GM21529 (cell line): ENCODE measurements around the gene AREG.

Source experiments
- ATAC-seq: cut with Tn5 transposase; IDR thresholded peaks from one replicate; pipeline ENCODE4 v1.9.1; 2021; ENCODE audit not compliant: unreplicated experiment

Gene AREG

GRCh38 chr4:74456849-74457395 is 12.0 kb downstream of the AREG start:
- no peak for ATAC-seq

GRCh38 chr4:74460833-74461232 is 15.9 kb downstream of the AREG start:
- ATAC-seq = no peak

DNA sequence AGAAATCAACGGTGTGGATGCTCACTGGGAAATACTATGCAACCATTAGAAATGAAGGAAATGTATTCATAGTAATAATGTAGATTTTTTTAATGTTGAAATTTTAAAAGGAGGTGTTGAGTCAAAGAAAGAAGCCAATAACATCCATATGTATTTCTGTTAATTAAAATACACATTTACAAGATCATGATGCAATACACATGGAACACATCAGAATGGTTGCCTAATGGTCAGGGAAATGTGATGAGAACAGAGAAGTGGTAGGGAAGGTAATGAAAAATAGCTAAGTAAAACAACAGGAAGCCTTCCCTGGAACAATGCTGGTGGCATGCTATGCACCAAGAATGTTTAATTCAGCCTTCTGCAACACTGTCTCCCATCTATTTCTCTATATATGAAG is 18.2 kb downstream of the AREG start:
- ATAC-seq = no peak

DNA sequence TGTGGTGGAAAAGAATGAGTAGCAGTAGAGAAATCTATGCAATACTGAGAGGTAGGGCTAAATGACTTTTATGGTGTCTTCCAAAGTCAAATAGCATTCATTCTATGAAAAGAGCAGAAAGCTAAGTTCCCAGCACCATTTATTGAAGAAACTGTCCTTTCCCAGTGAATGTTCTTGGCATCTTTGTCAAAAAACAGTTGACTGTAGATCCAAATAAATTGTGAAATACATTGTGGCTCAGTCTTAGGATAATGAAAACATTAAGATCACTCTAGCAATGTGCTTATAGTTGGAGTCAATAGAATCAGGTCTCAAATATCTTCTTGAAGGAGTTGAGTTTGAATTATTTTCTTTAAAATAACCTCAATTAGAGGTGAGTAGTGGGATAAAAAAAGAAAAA is 19.4 kb downstream of the AREG start:
- no peak for ATAC-seq

DNA sequence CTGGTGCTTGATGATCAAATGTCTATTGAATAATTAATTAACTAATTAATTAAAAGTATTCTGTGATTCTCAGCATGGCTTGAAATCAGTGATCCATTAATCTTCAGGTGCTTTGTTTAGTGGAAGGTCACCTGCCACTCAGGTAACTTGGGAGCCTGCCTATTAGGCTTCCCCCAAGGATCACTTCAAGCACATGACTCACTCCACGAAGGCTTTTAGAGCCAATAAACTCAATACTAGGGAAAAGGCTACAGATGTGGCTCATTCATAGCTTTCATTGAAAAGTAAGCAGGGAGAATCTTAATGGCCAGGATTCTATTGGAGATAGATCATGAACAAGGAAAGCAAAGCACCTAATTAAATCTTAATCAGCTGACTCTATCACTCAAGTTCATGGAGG is 21.3 kb downstream of the AREG start:
- ATAC-seq = no peak

- no peak for ATAC-seq
Observed at GRCh38 chr4:74471264-74471663, 26.3 kb downstream of the AREG start.

- ATAC-seq = no peak
Observed at GRCh38 chr4:74473155-74473811, 28.3 kb downstream of the AREG start.

DNA sequence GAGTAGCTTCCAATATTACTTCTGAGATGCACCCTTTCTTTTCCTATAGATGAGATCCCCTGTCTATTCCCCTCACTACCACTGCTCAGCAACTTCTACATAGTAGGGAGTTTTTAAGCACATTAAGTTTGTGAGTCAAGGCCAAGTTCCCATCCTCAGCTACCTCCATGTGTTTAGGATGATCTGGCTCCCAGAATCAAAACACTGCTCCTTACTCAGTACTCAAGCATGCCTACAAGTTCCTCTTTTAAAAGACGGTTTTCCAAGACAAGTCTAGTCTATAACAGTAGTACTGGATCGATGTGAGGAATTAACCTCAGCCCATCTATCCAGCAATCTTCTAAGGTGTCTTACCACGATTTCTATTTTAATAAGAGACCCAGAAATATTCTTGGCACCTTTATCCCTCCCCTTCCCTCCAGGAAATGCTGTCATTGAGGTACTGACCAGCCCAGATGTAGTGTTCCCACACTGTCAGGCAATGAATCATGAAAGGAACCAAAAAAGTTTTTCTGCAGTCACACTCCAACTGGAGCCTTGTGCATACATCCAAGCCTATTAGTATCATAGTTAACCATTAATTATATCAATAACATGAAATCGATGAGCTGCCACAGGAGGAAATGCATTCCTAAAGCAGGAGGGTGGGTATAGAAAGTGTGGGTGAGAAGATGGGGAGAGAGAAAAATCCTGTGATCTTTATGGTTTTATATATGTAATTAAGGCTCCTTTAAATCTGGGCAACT is 29.6 kb downstream of the AREG start:
- ATAC-seq = no peak

DNA sequence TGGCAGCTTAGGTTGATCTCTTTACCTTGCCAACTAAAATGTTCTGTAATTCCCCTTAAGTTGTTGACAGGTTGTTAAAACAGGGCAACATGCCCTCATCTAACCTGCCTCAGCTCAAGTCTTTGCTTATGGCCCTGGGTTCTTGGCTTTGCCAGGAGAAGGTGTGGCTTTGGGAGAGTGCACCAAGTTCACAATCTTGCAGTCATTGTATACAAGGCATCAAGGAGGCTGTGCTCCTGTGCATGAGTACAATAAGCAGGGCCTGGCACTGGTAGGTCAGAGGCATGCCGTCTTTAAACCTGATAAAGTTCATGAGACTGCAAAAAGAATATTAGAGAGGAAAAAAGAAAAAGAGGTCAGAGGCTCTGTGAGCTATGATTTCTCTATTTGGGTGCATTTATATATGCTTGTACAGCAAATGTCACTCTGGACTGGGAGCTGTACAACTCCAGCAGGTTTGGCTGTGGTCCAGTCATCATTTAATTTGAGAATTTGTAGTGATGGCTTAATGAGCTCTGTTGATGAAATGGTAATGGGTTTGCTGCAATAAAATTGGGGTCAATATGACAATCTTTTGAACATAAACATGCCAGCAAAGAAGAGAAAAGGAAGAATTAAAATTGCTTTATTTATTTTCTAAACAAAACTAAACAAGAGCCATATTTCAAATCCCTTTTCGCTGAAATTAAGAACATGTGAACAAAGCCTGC is 30.3 kb downstream of the AREG start:
- no peak for ATAC-seq

DNA sequence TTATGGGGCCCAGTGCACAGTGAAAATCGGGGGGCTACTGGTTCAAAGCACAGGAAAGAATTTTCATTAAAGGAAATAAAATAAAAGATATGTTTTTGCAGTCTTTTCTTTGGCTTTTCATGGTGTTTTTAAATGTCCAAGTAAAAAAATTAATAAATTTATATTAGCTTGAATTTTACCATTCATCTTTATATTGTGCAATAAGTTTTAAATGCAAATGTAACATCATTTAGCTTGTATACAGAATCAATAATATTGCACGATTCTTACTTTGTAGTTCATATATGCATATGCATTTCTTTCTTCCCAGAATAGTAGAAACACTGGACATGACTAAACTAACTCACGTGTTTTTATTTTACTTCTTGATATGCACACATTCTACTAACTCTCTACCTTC is 31.0 kb downstream of the AREG start:
- ATAC-seq = no peak

GRCh38 chr4:74479009-74479408 is 34.1 kb downstream of the AREG start:
- no peak for ATAC-seq

GRCh38 chr4:74480267-74480666 is 35.3 kb downstream of the AREG start:
- ATAC-seq = no peak

DNA sequence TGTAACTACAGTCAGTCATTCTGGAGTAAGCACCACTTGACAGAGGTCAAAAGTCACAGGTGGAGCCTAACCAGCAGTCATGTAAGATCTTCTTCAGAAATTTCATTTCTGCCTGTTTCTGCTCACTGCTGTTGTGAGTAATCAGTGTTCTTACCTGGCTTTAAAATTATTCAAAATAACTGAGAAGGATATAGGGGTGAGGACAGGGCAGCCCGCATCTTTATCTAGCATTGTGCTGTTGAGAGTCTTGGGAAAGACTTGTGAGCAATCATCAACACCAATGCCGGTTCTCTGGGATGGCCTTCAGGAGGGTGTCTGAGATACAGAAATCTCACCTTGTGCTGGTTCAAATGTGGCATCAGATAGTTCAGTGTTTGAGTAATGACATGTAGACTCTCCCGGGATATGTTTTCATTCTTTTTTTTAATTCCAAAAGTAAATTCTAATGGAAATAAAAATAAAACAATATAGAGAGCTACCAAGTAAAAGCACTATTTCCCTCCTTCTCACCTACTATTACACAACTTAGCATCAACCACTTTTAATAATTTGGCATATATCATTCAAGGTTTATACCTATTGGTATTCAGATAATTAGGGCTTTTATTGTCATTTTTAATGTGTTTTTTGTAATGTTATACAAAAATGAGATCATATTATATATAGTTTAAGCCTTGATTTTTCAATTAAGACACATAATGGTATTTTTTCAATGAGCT is 37.1 kb downstream of the AREG start:
- ATAC-seq = no peak

- no peak for ATAC-seq
Observed at GRCh38 chr4:74483226-74483911, 38.4 kb downstream of the AREG start.

DNA sequence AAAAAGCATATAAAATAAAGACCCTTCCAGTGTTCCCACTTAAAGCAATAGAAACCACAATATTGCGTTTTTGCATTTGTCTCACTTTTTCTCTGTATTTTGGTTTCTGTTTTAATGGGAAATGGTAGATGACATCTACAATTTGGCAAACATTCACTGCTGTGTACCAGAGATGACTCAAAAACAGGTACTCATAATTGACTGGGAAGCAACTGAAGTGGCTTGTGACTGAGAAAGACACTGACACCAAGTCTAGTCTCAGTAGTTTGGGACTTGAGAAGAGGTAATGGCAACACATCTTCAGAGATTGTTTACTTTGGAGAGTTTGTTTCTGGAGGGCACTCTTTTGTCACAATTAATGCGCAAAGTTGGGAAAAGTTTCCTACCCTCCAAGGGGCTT is 42.0 kb downstream of the AREG start:
- ATAC-seq = no peak

GRCh38 chr4:74487771-74488170 is 42.8 kb downstream of the AREG start:
- no peak for ATAC-seq

DNA sequence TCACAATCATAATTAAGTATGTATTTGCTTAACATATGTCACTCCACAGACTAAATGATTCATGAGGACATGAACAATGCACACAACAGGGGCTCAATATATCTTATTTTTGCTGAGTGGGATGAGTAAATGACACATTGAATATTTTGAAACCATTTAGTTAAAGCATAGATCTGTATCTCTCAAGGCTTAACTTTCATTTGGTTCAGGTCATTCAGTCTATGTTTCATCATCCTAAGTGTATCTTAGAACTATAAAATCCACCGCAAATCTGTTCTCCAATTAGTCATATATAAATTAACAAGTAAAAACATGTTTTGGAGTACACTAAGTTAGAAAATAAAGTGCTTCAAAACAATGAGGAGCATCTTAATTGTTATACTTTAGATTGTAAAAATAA is 45.8 kb downstream of the AREG start:
- ATAC-seq = no peak

DNA sequence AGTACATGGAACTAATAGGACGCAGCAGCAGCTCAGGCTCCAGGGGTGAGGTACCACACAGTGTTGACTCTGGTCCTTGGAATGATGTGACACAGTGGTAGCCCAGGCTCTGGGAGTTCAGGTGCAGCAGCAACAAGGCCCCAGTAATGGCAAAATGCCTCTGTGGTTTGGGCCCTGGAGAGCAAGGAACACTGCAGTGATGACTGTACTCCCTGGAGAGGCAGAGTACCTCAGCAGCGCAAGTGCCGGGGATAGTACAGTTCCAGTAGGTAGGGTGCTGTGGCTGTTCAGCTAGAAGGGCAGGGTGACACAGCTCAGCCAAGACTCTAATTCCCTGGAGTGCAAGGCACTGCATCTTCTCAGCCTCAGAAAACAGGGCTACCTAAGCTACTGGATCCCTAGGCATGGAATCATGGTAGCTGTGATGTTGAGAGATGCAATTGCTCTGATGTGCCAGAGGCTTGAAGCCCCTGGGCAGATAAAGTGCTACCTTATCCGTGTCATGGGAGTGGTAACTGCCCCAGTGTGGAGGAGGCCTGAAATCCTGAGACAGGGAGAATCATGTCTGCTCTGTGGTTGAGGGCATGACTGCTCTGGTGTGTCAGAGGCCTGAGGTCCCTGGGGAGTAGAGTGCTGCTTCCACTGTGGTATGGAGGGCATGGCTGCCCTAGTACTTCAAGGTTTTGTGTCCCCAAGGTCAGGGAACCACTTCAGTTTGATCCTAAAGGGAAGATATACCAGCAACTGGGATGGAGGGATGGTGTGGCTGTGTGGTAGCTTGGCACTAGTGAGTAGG is 55.2 kb downstream of the AREG start:
- no peak for ATAC-seq

DNA sequence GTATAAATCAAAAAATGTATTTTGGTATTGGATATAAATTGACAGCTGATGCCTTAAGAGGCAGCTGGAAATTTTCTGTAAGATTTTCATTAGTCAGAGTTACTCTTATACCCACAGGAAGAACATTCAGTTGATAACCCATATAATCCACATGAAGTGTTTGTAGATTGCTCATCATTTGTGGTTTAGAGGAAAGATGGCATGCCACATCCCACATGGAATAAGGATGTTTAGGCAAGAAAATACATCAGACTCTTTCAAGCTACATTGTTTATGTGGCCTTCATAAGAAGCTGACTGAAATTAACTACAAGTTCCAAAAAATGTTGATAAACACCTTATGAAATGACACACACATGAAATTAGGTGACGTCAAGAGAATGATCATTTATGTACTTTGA is 56.6 kb downstream of the AREG start:
- no peak for ATAC-seq

DNA sequence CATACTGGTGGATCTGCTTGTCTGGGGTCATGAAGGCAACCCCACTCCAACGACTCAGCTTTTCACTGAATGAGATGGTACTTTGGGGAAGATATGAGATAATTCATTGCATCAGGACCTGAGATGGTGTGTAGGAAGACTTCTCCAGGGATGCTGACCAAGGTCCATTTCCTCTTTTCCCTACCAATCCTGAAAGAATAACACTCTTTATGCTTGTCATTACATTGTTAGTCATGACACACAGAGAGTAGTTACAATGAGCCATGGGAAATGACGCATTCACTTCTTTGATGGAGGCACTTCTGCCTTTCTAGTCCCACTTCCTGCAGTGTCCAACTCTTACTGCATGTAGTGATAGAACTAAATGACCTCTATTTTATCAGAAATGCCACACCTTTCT is 58.6 kb downstream of the AREG start:
- ATAC-seq = no peak
